Heart left ventricle (tissue), 13 donors: ENCODE results near the gene PLAC8L1.

Experiments
- CTCF ChIP-seq, 12 donors: fragments of 200-600 bp; sonication (generic) in 4 of 12; IDR thresholded peaks; one replicate each; pipeline versions ENCODE4 v1.5.0 to v1.8.0; 2018 to 2022; ENCODE audit warnings: antibody characterized with exemption in 12 of 12, mild to moderate bottlenecking in 5 of 12
- POLR2A ChIP-seq, 2 donors: fragments of 450-650 bp; IDR thresholded peaks; one replicate each; pipeline ENCODE4 v1.6.1; 2017; ENCODE audit warnings: antibody characterized with exemption in 2 of 2, mild to moderate bottlenecking in 2 of 2, moderate library complexity in 2 of 2
- donor health status: ischemic (EF 13 %, LVEDD 7.1; RV severe dilation, severe dysfunction).
- donor health status: DM: no; HTN: yes; CAD: no.
- donor health status: DM: no; HTN: no; CAD: no.
- donor health status: ischemic (EF 25% LVEDD 6.9; RV normal size, moderate dysfunction).
- donor health status: ischemic (EF 25% LVEDD 5.7; RV mildly dilated, moderate dysfunction).
- donor health status: ischemic (EF 35%, LVEDD 5.7; RV mildly dilated, moderate dysfunction).
- donor health status: nonischemic (EF 11% LVEDD 7.7; RV severe dilation, severe dysfunction).
- donor health status: DM: yes; HTN: yes; CAD: no.
- donor health status: PGD.
- donor health status: ischemic (EF 29% LVEDD 5.4; RV normal size, mild dysfunction).
- donor health status: nonischemic (EF 23%, LVEDD 6.1; RV moderate dilation, normal function).

- TF ChIP-seq CTCF (IDR thresholded peaks at IDR 0.05) (no peak), POLR2A (IDR thresholded peaks at IDR 0.05) (no peak)
Observed at GRCh38 chr5:146088098-146088497, 17.3 kb downstream of the PLAC8L1 start.
